ENCODE measurements around the gene ELF5.

Gene ELF5

GRCh38 chr11:34433899-34434298 is 79.7 kb downstream of the ELF5 start:
- H3K4me3 Mint-ChIP-seq = no peak overlapping the region
- H3K9me3 Mint-ChIP-seq = no peaks in the 10 kb centered on the region
- no peaks in the 10 kb centered on the region for H3K36me3 Mint-ChIP-seq
- H3K27ac Mint-ChIP-seq = no peak overlapping the region
- H3K27me3 Mint-ChIP-seq = no peaks in the 10 kb centered on the region
- peaks cover 9% of the 10 kb centered on the region for H3K4me1 Mint-ChIP-seq

- Mint-ChIP-seq H3K36me3 (no peaks in the 10 kb centered on the region), H3K4me1 (peaks cover 5% of the 10 kb centered on the region), H3K4me3 (no peak overlapping the region), H3K9me3 (no peaks in the 10 kb centered on the region), H3K27me3 (peaks cover 2% of the 10 kb centered on the region), H3K27ac (no peak overlapping the region)
Observed at GRCh38 chr11:34432822-34433221, 80.8 kb downstream of the ELF5 start.

GRCh38 chr11:34431979-34432378 is 81.6 kb downstream of the ELF5 start:
- H3K27ac Mint-ChIP-seq = no peak overlapping the region
- no peaks in the 10 kb centered on the region for H3K9me3 Mint-ChIP-seq
- no peaks in the 10 kb centered on the region for H3K36me3 Mint-ChIP-seq
- H3K4me3 Mint-ChIP-seq = no peak overlapping the region
- H3K27me3 Mint-ChIP-seq = peaks cover 2% of the 10 kb centered on the region
- peaks cover 5% of the 10 kb centered on the region for H3K4me1 Mint-ChIP-seq
